Measurements from ENCODE around the gene KIF1A. TPM values are rescaled to one million over a fixed set of nuclear protein-coding genes. Genes with fewer than 3 reads are reported as not detected.
"Not testable (repeated sequence)": the region's sequence is repeated elsewhere in the genome, so short reads cannot be mapped to it uniquely, and the experiment has no call there.

The KIF1A gene
- total RNA-seq, 1 donor from 2014 or later = 0.24 TPM

GRCh38 chr2:240782886-240783818 lies 36.9 kb downstream of the KIF1A start:
- H3K9me3 ChIP-seq = no peaks in the 10 kb centered on the region
- DNase-seq (peak; percentile 35), ATAC-seq (no peak)
- peaks cover 18% of the 10 kb centered on the region for H3K27me3 ChIP-seq (ENCODE audit: low read depth)
- no peaks in the 10 kb centered on the region for H3K36me3 ChIP-seq
- TF ChIP-seq, protein P1, sequence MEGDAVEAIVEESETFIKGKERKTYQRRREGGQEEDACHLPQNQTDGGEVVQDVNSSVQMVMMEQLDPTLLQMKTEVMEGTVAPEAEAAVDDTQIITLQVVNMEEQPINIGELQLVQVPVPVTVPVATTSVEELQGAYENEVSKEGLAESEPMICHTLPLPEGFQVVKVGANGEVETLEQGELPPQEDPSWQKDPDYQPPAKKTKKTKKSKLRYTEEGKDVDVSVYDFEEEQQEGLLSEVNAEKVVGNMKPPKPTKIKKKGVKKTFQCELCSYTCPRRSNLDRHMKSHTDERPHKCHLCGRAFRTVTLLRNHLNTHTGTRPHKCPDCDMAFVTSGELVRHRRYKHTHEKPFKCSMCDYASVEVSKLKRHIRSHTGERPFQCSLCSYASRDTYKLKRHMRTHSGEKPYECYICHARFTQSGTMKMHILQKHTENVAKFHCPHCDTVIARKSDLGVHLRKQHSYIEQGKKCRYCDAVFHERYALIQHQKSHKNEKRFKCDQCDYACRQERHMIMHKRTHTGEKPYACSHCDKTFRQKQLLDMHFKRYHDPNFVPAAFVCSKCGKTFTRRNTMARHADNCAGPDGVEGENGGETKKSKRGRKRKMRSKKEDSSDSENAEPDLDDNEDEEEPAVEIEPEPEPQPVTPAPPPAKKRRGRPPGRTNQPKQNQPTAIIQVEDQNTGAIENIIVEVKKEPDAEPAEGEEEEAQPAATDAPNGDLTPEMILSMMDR (IDR thresholded peaks at IDR 0.05) = no peak
- no peaks in the 10 kb centered on the region for H3K4me1 ChIP-seq
- no peak overlapping the region for H3K27ac ChIP-seq
- intact Hi-C loops (cut with DNase I) = no loop called here
- no peak overlapping the region for H3K4me3 ChIP-seq

DNA sequence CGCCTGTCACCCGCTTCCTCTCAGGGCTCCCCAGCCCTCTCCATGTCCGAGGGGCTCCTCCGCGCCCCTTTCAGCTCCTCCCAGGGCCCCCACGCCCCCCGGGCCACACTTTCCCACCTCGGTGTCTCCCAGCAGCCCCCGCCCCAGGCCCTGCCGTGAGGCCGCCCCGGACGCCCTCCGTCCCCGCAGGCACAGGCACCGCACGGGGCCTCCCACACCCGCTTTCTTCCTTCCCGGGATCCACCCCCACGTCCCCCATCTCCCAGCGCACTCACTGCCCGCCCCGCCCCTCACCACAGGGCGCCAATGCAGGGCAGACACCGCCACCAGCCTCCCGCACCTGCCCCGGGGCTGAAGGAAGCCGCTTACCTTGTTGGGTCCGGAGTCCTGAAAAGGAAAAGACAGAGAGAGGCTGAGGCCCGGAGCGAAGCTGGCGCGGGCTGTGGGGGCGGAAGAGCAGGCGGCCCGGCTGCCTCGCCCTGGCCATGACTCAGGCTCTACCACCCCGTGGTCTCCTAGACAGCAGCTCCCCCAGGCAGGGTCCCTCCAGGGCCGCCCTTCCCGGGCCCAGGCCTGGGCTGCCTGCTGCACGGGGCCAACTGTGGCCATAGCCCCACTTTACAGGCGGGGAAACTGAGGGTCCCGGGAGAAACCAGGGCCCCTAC lies 37.7 kb downstream of the KIF1A start:
- intact Hi-C loops (cut with DNase I) = no loop called here
- Histone ChIP-seq H3K9me3 (no peaks in the 10 kb centered on the region), H3K27ac (no peak overlapping the region), H3K4me1 (no peaks in the 10 kb centered on the region), H3K36me3 (no peaks in the 10 kb centered on the region), H3K27me3 (ENCODE audit: low read depth) (peaks cover 18% of the 10 kb centered on the region), H3K4me3 (no peak overlapping the region)
- TF ChIP-seq, protein P1 (IDR thresholded peaks at IDR 0.05) = no peak
- no peak for ATAC-seq
- DNase-seq = no peak

DNA sequence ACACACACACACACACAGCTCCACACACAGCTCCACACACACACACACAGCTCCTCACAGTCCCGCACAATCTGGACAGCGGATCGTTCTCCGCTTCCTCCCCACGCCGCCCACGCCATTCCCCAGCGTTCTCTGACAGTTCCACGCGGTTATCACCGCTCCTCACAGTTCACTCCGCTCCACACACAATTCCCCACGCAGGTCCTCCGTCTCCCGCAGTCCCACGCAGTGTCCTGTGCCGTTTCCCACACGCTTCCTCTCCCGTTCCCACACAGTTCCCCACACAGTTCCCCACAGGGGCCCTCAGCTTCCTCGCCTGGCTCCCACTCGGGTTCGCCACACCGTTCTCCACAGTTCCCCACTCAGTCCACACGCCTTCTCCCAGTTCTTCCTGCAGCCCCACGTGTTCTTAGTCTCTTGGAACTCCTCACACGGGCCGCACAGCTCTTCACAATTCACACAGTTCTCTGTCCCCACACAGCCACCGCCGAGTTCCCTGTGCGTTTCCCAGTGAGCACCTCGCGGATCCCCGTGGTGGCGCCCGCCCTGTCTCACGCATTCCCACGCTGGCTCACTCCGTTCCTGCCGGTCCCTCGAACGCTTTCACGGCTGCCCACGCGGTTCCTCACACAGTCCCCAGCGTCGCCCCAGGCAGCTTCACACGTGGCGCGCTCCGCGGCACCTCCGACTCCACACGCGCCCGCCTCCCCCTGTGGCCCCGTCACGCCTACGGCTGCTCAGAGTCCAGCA lies 38.4 kb downstream of the KIF1A start:
- H3K4me3 ChIP-seq = no peak overlapping the region
- H3K27me3 ChIP-seq (ENCODE audit: low read depth) = peaks cover 13% of the 10 kb centered on the region
- TF ChIP-seq, protein P1 (IDR thresholded peaks at IDR 0.05) = no peak
- DNase-seq = no peak
- H3K4me1 ChIP-seq = no peaks in the 10 kb centered on the region
- H3K36me3 ChIP-seq = no peaks in the 10 kb centered on the region
- no peak for ATAC-seq
- no peak overlapping the region for H3K27ac ChIP-seq
- intact Hi-C loops (cut with DNase I) = no loop called here
- no peaks in the 10 kb centered on the region for H3K9me3 ChIP-seq

DNA sequence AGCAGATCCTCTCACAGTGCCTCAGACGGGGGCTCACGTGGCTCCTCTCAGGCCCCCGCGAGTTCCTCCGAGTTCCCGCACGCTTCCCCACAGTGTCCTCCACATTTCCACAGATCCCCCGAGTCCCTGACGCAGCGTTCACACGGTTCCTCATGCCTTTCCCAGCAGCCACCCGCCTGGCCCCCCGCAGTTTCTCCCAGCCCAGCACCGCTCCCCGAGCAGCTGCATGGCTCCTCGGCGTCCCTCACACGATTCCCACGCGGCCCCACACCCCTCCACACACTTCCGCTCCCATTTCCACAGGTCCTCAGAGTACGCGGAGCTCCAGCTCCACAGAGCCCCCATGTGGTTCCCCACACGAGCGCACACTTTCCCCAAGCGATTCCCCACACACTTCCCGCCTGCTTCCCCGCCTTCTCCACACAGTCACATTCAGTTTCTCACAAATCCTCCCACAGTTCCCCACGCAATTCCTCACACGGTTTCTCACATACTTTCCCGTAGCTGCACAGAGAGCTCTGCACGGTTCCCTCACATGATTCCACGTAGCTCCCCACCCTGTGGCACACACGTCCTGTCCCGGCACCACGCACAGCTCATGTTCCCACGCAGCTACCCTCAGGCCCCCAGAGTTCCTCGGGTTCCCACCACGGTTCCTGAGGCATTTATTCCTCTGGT lies 39.9 kb downstream of the KIF1A start:
- peaks cover 5% of the 10 kb centered on the region for H3K4me1 ChIP-seq
- DNase-seq = no peak
- H3K9me3 ChIP-seq = no peaks in the 10 kb centered on the region
- no peak overlapping the region for H3K27ac ChIP-seq
- no peak for ATAC-seq
- H3K27me3 ChIP-seq (ENCODE audit: low read depth) = no peaks in the 10 kb centered on the region
- intact Hi-C loops (cut with DNase I) = no loop called here
- H3K4me3 ChIP-seq = no peak overlapping the region
- no peaks in the 10 kb centered on the region for H3K36me3 ChIP-seq
- TF ChIP-seq, protein P1 (IDR thresholded peaks at IDR 0.05) = no peak

- ATAC-seq; H3K4me3 ChIP-seq; intact Hi-C loops (cut with DNase I); DNase-seq; H3K36me3 ChIP-seq; H3K27ac ChIP-seq; H3K4me1 ChIP-seq; H3K27me3 ChIP-seq (ENCODE audit: low read depth); H3K9me3 ChIP-seq: not testable (repeated sequence)
These were observed 40.7 kb downstream of the KIF1A start for GRCh38 chr2:240779250-240779832.

Measured in lower lobe of right lung (tissue), 2 donors.